HepG2 (cell line): Measurements from ENCODE around the gene HOXA7. TPM values are rescaled to one million over a fixed set of nuclear protein-coding genes. Genes with fewer than 3 reads are reported as not detected.

Source experiments
- ATAC-seq: fragments of 200-7000 bp; cut with Tn5 transposase; 3 replicates; pipeline ENCODE4 v1.9.1; 2020; ENCODE audit warnings: mild to moderate bottlenecking, moderate library complexity
- BruUV-seq: library from RNA; stranded (reverse); fragments of 400-500 nt; replicated peaks from 2 replicates; lab custom pipeline; 2021; lab: Mats Ljungman, UMichigan
- CTCF ChIA-PET: fragments of 300-600 bp; formaldehyde crosslinking; extraction: SDS; loops from one replicate; lab custom pipeline; 2021; ENCODE audit warnings: low total read pairs, inconsistent platforms, low intra/inter-chr PET ratio; lab: Yijun Ruan, JAX
- POLR2A ChIA-PET: fragments of 350-600 bp; sonication (Branson Sonifier 250); formaldehyde crosslinking; loops from one replicate; lab custom pipeline; 2020; ENCODE audit warnings: antibody characterized with exemption, inconsistent platforms; lab: Yijun Ruan, JAX
- DNase-seq: peaks from one replicate; pipeline ENCODE4 v3.0.0-alpha.2; 2015; ENCODE audit warnings: low spot score
- FAIRE-seq: peaks from 3 replicates; lab custom pipeline; 2011; peaks lifted over from hg19 to GRCh38; lab: Jason Lieb, UNC
- H2AFZ ChIP-seq: one replicate; pipeline ENCODE4 v1.6.1; 2011; ENCODE audit warnings: low read length, inconsistent platforms
- H3K27ac ChIP-seq: fragments of 300-600 bp; 3 replicates; pipeline ENCODE4 v1.8.0; 2011; ENCODE audit warnings: mixed run types, mild to moderate bottlenecking, mixed read lengths, low read length, inconsistent platforms; ENCODE audit not compliant: insufficient read depth; ENCODE audit errors: extremely low read length
- H3K27me3 ChIP-seq, 2 experiments: fragments of 200-600 bp in 1 of 2; 2 replicates in 1 of 2; 3 replicates in 1 of 2; pipeline versions ENCODE4 v1.6.0 to v1.8.0; 2011; ENCODE audit warnings: low read length in 2 of 2, mild to moderate bottlenecking in 2 of 2, moderate library complexity in 2 of 2, inconsistent platforms in 1 of 2; ENCODE audit not compliant: insufficient read depth in 2 of 2, control insufficient read depth in 1 of 2
- H3K36me3 ChIP-seq, 2 experiments: fragments of 200-600 bp in 1 of 2; replicated peaks in 1 of 2; 2 replicates in 1 of 2; 3 replicates in 1 of 2; pipeline versions ENCODE4 v1.5.1 to v1.8.0; 2011; ENCODE audit warnings: low read length in 2 of 2, inconsistent platforms in 1 of 2; ENCODE audit not compliant: insufficient read depth in 2 of 2, control insufficient read depth in 1 of 2
- H3K4me1 ChIP-seq: 2 replicates; pipeline ENCODE4 v1.5.1; 2012; ENCODE audit warnings: low read length, inconsistent platforms; ENCODE audit not compliant: insufficient read depth
- H3K4me2 ChIP-seq: 2 replicates; pipeline ENCODE4 v1.6.0; 2011; ENCODE audit warnings: low read depth, low read length, inconsistent platforms
- H3K4me3 ChIP-seq, 3 experiments: fragments of 200-600 bp in 1 of 3; sonication (generic), shearing (Covaris generic) in 1 of 3; replicated peaks in 1 of 3; 2 replicates each; pipeline ENCODE4 v1.5.1; 2011 to 2016; ENCODE audit warnings: low read length in 3 of 3, inconsistent platforms in 2 of 3, low read depth in 2 of 3, mild to moderate bottlenecking in 2 of 3, control low read depth in 1 of 3, mixed read lengths in 1 of 3; ENCODE audit not compliant: insufficient read depth in 1 of 3
- H3K79me2 ChIP-seq: one replicate; pipeline ENCODE4 v1.6.1; 2011; ENCODE audit warnings: low read length, inconsistent platforms; ENCODE audit not compliant: insufficient read depth
- H3K9ac ChIP-seq: 2 replicates; pipeline ENCODE4 v1.6.0; 2011; ENCODE audit warnings: mild to moderate bottlenecking, low read depth, low read length, inconsistent platforms; ENCODE audit not compliant: insufficient read depth
- H3K9me3 ChIP-seq: 2 replicates; pipeline ENCODE4 v1.5.1; 2012; ENCODE audit warnings: mild to moderate bottlenecking, low read length
- H4K20me1 ChIP-seq: 2 replicates; pipeline ENCODE4 v1.6.0; 2011; ENCODE audit warnings: inconsistent platforms, mild to moderate bottlenecking, low read length, moderate library complexity; ENCODE audit not compliant: insufficient read depth
- FOXA3 ChIP-seq: IDR thresholded peaks from 2 replicates; pipeline ENCODE4 v1.6.1; 2016; ENCODE audit warnings: missing genetic modification reagents, missing compliant biosample characterization
- IRF1 ChIP-seq: sonication (generic); formaldehyde crosslinking; IDR thresholded peaks from 2 replicates; pipeline ENCODE4 v1.4.0; 2020; ENCODE audit warnings: low read depth, mild to moderate bottlenecking, missing genetic modification reagents
- LCORL ChIP-seq, 2 experiments: fragments of 450-650 bp in 1 of 2; sonication (generic) in 1 of 2; formaldehyde crosslinking in 1 of 2; IDR thresholded peaks; 2 replicates each; pipeline versions ENCODE4 v1.5.0 to v1.6.1; 2017 to 2020; ENCODE audit warnings: antibody characterized with exemption in 1 of 2, missing genetic modification reagents in 1 of 2
- NFAT5 ChIP-seq: sonication (generic); formaldehyde crosslinking; IDR thresholded peaks from 2 replicates; pipeline ENCODE4 v1.4.0; 2020; ENCODE audit warnings: missing genetic modification reagents
- NFIC ChIP-seq: IDR thresholded peaks from 2 replicates; pipeline ENCODE4 v1.6.1; 2012; ENCODE audit warnings: mild to moderate bottlenecking, low read length, inconsistent platforms
- NR2C2 ChIP-seq: sonication (generic); formaldehyde crosslinking; IDR thresholded peaks from 2 replicates; pipeline ENCODE4 v1.4.0; 2020; ENCODE audit warnings: missing genetic modification reagents, mild to moderate bottlenecking, moderate library complexity, borderline replicate concordance
- PRMT3 ChIP-seq: sonication (generic); formaldehyde crosslinking; IDR thresholded peaks from 2 replicates; pipeline ENCODE4 v1.8.1; 2022; ENCODE audit warnings: low read depth, mild to moderate bottlenecking, moderate library complexity, missing genetic modification reagents, borderline replicate concordance
- ZBTB44 ChIP-seq: sonication (generic); formaldehyde crosslinking; IDR thresholded peaks from 2 replicates; pipeline ENCODE4 v1.4.0; 2020; ENCODE audit warnings: missing genetic modification reagents
- ZNF513 ChIP-seq: sonication (generic); formaldehyde crosslinking; conservative IDR thresholded peaks from 2 replicates; pipeline ENCODE4 v1.5.0; 2020; ENCODE audit warnings: missing genetic modification reagents
- ZNF543 ChIP-seq: sonication (generic); formaldehyde crosslinking; IDR thresholded peaks from 2 replicates; pipeline ENCODE4 v1.4.0; 2020; ENCODE audit warnings: mild to moderate bottlenecking, missing genetic modification reagents
- ZNF564 ChIP-seq: sonication (generic); formaldehyde crosslinking; IDR thresholded peaks from 2 replicates; pipeline ENCODE4 v1.8.1; 2023; ENCODE audit warnings: mild to moderate bottlenecking, missing genetic modification reagents
- WGBS: methylation state at CpG from one replicate; pipeline ENCODE4 v1.1.6; 2017; ENCODE audit warnings: low lambda C conversion rate; 5-methylcytosine and 5-hydroxymethylcytosine counted together
- in situ Hi-C: cut with HindIII; loops from 2 replicates; pipeline ENCODE4 v1.10.0; 2017; ENCODE audit warnings: low pct_unique_long_range_greater_than_20kb; ENCODE audit not compliant: extremely low pct_ligation_motif_present
- intact Hi-C: fragments of 100-400 bp; cut with micrococcal nuclease; formaldehyde crosslinking; loops from one replicate; pipeline ENCODE4 v1.10.0; 2022; ENCODE audit not compliant: unreplicated experiment
- polyA plus RNA-seq, 8 experiments: library from polyadenylated mRNA; depleted of rRNA in 3 of 8; stranded (reverse) in 7 of 8; unstranded in 1 of 8; fragments of >200 nt; fragmentation: Illumina TruSeq in 4 of 8; extraction: Trizol in 4 of 8; gene quantifications; 2 replicates each; pipeline versions ENCODE4 v1.2.1 to v1.2.3, GENCODE V29; 2011 to 2016; ENCODE audit warnings: low read depth in 4 of 8, missing spikeins in 1 of 8, mixed read lengths in 1 of 8; ENCODE audit not compliant: insufficient read depth in 1 of 8
- total RNA-seq, 5 experiments: library from RNA; depleted of rRNA; stranded (reverse); fragments of >200 nt; fragmentation: Illumina TruSeq; extraction: Trizol; gene quantifications; 2 replicates each; pipeline ENCODE4 v1.2.3, GENCODE V29; 2016; ENCODE audit warnings: low read depth in 1 of 5

The HOXA7 gene
- total and polyA plus RNA-seq, 2 of the 13 experiments (the other 11 are each of a cell fraction or from before 2014, with no cell fraction given), result 0.05 TPM; not detected in 1

GRCh38 chr7:27165089-27165995 is 8.9 kb upstream of the HOXA7 start, which contains the start of gene HOXA9:
HOXA9 (minus strand) TSS chr7:27165537; CDS start chr7:27165457, 80 bp downstream.
- FAIRE-seq (no peak), DNase-seq (no peak), ATAC-seq (no peak)
- H3K36me3 ChIP-seq, result no peaks in the 10 kb centered on the region
- no TSS peak for BruUV-seq
- no peaks in the 10 kb centered on the region for H4K20me1 ChIP-seq
- no peak within 1 kb of the TSS for H3K9ac ChIP-seq
- intact Hi-C loops, result no loop called here
- 87% methylated on average over 59 of the region's 82 CpGs for WGBS
- H2AFZ ChIP-seq, result no peak within 1 kb of the TSS
- H3K27me3 ChIP-seq, result peaks cover 2 to 48% of the 10 kb centered on the region in 2 experiments
- peak within 1 kb of the TSS in 2 of 3 experiments; percentile 44 to 63; a peak in 3 of 6 replicates for H3K4me3 ChIP-seq
- no peaks in the 10 kb centered on the region for H3K79me2 ChIP-seq
- H3K9me3 ChIP-seq, result no peaks in the 10 kb centered on the region
- in situ Hi-C loops, result loop anchor here (25.0 kb wide), 1 partner anchor 1078 kb away; no protein-coding TSS in a partner anchor
- ChIA-PET POLR2A (no interaction called here), CTCF (no interaction called here)
- 0 out of 2 replicates have a peak, but pooled peaks cover 3% of the 10 kb centered on the region for H3K4me1 ChIP-seq
- no peak within 1 kb of the TSS for H3K27ac ChIP-seq
- H3K4me2 ChIP-seq, result peak within 1 kb of the TSS; percentile 55; the same call in 1 of the 2 replicates
- TF ChIP-seq IRF1 (CRISPR knock-in tag) (no peak), ZNF543 (CRISPR knock-in tag) (no peak), FOXA3 (CRISPR knock-in tag) (no peak), PRMT3 (CRISPR knock-in tag) (no peak), ZNF564 (CRISPR knock-in tag) (no peak), ZBTB44 (CRISPR knock-in tag) (no peak), LCORL (IDR thresholded peaks at IDR 0.05) (no peak), LCORL (CRISPR knock-in tag; IDR thresholded peaks at IDR 0.05) (no peak), NFIC (no peak), NR2C2 (no peak), ZNF513 (no peak), NFAT5 (no peak)
